ENCODE data around the gene BNC2. TPM values are rescaled to one million over a fixed set of nuclear protein-coding genes. Genes with fewer than 3 reads are reported as not detected.

The BNC2 gene
- total RNA-seq, 1 donor from 2014 or later = under 0.01 TPM

DNA sequence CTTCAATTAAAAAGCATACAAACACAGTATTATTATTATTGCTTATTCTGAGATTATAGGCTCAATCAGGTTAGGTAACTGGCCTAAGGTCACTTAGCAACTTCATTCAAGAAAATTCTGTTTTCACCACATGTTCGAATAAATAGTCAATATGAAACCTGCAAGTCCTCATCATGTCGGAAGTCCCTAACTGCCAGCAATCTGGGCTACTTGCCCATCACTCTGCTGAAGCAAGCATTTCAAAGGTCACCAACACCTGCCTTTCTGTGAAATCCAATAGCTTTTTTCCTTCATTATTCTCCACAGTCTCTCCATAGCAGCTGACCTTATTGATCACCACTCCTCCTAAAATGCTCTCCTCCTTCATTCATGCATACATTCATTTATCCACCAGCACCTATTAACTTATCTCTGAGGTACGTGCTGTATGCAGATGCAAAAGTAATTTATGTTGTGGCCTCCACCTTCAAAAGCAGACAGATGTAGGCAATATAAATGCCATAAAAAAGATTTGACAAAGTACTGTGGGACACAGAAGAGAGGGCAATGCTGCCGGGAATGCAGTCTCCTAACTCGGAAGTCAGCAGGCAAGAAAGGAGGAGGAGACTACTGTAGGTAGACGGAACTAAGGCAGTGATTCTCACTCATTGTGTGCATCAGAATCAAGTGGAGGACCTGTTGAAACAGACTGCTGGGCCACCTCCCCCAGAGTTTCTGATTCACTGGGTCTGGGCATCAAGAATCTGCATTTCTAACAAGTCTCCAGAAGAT, 310.9 kb downstream of the BNC2 start:
- Histone ChIP-seq H3K36me3 (ENCODE audit: control insufficient read depth, insufficient read depth, low read length) (no peaks in the 10 kb centered on the region), H3K27me3 (ENCODE audit: control insufficient read depth, insufficient read depth, low read length) (no peaks in the 10 kb centered on the region), H3K4me3 (ENCODE audit: low read depth, low read length) (no peak overlapping the region)
- DNase-seq (ENCODE audit: low read depth) (no peak), FAIRE-seq (no peak)
- TF ChIP-seq, protein P1, sequence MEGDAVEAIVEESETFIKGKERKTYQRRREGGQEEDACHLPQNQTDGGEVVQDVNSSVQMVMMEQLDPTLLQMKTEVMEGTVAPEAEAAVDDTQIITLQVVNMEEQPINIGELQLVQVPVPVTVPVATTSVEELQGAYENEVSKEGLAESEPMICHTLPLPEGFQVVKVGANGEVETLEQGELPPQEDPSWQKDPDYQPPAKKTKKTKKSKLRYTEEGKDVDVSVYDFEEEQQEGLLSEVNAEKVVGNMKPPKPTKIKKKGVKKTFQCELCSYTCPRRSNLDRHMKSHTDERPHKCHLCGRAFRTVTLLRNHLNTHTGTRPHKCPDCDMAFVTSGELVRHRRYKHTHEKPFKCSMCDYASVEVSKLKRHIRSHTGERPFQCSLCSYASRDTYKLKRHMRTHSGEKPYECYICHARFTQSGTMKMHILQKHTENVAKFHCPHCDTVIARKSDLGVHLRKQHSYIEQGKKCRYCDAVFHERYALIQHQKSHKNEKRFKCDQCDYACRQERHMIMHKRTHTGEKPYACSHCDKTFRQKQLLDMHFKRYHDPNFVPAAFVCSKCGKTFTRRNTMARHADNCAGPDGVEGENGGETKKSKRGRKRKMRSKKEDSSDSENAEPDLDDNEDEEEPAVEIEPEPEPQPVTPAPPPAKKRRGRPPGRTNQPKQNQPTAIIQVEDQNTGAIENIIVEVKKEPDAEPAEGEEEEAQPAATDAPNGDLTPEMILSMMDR (IDR thresholded peaks at IDR 0.05; ENCODE audit: insufficient read depth, low read length, severe bottlenecking) = no peak

DNA sequence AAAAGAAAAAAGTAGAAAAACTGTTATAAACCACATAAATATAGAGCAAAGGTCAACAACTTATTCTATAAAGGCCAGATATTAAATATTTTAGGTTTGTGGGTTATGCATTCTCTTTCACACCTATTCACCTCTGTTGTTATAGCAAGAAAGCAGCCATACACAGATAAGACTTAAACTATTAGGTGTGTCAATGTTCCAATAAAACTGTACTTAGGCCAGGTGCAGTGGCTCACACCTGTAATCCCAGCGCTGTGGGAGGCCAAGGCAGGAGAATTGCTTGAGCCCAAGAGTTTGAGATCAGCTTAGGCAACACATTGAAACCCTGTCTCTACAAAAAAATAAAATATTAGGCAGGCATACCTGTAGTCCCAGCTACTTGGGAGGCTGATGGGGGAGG, 314.7 kb downstream of the BNC2 start:
- H3K4me3 ChIP-seq (ENCODE audit: low read depth, low read length) = no peak overlapping the region
- H3K27me3 ChIP-seq (ENCODE audit: control insufficient read depth, insufficient read depth, low read length) = no peaks in the 10 kb centered on the region
- H3K36me3 ChIP-seq (ENCODE audit: control insufficient read depth, insufficient read depth, low read length) = no peaks in the 10 kb centered on the region
- DNase-seq (ENCODE audit: low read depth) (no peak), FAIRE-seq (no peak)
- TF ChIP-seq, protein P1 (IDR thresholded peaks at IDR 0.05; ENCODE audit: insufficient read depth, low read length, severe bottlenecking) = no peak

DNA sequence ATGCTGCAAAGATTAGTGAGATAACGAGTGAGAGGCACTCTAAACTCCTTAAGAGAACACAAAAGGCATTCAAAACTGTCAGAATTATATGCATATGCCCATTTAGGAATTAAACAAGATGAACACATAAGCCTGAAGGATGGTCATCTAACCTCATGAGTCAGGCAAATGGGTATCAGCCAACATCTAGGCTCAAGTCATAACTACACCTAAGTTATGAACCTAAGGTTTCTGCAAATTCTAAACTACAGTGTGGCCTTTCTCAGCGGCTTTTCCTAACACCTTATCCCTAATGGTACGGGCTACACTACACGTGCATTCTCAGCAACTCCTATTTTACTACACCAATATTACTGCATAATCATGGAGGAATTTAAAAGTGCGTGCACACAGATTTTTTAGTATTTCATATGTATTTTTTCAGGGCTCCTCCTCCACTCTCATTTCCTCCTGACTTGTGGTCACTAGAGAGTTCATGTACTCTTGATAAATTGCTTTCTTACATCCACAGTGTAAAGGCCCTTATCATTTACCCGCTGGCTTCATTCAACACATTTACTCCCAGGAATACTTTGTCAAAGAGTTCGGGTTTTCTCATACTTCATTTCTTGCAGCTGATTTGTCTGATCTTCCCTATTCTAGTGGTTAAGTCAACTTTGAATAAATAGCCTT, 316.5 kb downstream of the BNC2 start:
- Histone ChIP-seq H3K36me3 (ENCODE audit: control insufficient read depth, insufficient read depth, low read length) (no peaks in the 10 kb centered on the region), H3K27me3 (ENCODE audit: control insufficient read depth, insufficient read depth, low read length) (no peaks in the 10 kb centered on the region), H3K4me3 (ENCODE audit: low read depth, low read length) (no peak overlapping the region)
- FAIRE-seq (no peak), DNase-seq (ENCODE audit: low read depth) (no peak)
- TF ChIP-seq, protein P1 (IDR thresholded peaks at IDR 0.05; ENCODE audit: insufficient read depth, low read length, severe bottlenecking) = no peak

DNA sequence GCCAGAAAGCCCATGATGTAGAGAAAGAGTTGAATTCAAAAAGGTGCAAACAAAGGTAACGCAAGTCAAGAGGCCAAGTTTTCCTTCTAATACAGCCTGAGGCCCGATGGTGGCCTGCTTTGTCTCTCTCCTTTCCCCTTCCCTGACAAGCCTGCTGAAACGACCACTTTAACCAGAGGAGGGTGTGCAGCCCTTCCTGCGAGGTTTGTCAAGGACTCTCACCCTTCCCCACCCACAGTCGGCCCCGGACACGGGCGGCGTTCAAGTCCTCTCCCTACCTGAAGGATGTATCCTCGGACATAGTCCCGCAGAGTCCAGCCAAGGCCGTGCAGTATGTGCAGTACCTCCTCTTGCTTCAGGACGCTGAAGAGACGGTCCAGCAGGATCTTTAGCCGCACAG, 318.2 kb downstream of the BNC2 start:
- no peaks in the 10 kb centered on the region for H3K27me3 ChIP-seq (ENCODE audit: control insufficient read depth, insufficient read depth, low read length)
- no peak overlapping the region for H3K4me3 ChIP-seq (ENCODE audit: low read depth, low read length)
- no peak for DNase-seq (ENCODE audit: low read depth)
- TF ChIP-seq, protein P1 (IDR thresholded peaks at IDR 0.05; ENCODE audit: insufficient read depth, low read length, severe bottlenecking) = no peak
- no peaks in the 10 kb centered on the region for H3K36me3 ChIP-seq (ENCODE audit: control insufficient read depth, insufficient read depth, low read length)
- no peak for FAIRE-seq

DNA sequence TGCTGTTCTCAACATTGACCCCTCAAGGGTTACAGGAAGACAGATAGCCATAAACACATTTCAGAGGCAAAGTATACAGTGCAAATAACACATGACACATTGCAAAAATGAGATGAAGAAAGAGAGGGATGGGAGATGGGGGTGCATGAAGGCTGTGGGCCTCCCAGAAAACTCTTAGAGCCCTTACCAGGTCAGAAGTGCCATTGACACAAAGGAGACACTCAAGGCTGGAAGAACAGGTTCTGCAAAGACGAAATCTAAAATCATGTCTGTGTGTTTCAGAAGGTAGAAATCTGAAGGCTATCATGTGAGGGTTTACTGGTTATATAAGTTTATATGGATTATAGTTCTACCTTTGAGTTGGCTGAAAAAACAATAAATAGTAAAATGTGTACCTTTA, 318.8 kb downstream of the BNC2 start:
- TF ChIP-seq, protein P1 (IDR thresholded peaks at IDR 0.05; ENCODE audit: insufficient read depth, low read length, severe bottlenecking) = no peak
- Histone ChIP-seq H3K4me3 (ENCODE audit: low read depth, low read length) (no peak overlapping the region), H3K36me3 (ENCODE audit: control insufficient read depth, insufficient read depth, low read length) (no peaks in the 10 kb centered on the region), H3K27me3 (ENCODE audit: control insufficient read depth, insufficient read depth, low read length) (no peaks in the 10 kb centered on the region)
- DNase-seq (ENCODE audit: low read depth) (no peak), FAIRE-seq (no peak)

All from bronchial epithelial cell (primary cell).